MCF 10A (cell line): ENCODE measurements around the gene RPUSD3. TPM values are rescaled to one million over a fixed set of nuclear protein-coding genes. Genes with fewer than 3 reads are reported as not detected.

Experiments
- BruUV-seq: library from RNA; stranded (reverse); fragments of 400-500 nt; replicated peaks from 2 replicates; lab custom pipeline; 2021; lab: Mats Ljungman, UMichigan
- CTCF ChIA-PET: fragments of 300-600 bp; sonication (Branson Sonifier 250); formaldehyde crosslinking; extraction: SDS; loops from one replicate; lab custom pipeline; 2021; ENCODE audit warnings: antibody characterized with exemption, inconsistent platforms; lab: Yijun Ruan, JAX
- POLR2A ChIA-PET: fragments of 300-600, 350-650 bp; sonication (Branson Sonifier 250); formaldehyde crosslinking; extraction: SDS; loops from one replicate; lab custom pipeline; 2020; ENCODE audit warnings: antibody characterized with exemption, inconsistent platforms; lab: Yijun Ruan, JAX
- DNase-seq: peaks from one replicate; pipeline ENCODE4 v3.0.0-alpha.2; 2018; ENCODE audit not compliant: unreplicated experiment
- H3K27ac Mint-ChIP-seq: one replicate; pipeline ENCODE4 v1.8.0; 2022; ENCODE audit warnings: mild to moderate bottlenecking, low read depth, mixed read lengths; ENCODE audit not compliant: unreplicated experiment
- H3K27me3 Mint-ChIP-seq: one replicate; pipeline ENCODE4 v1.8.0; 2022; ENCODE audit warnings: mixed read lengths; ENCODE audit not compliant: insufficient read depth, unreplicated experiment
- H3K36me3 Mint-ChIP-seq: one replicate; pipeline ENCODE4 v1.8.0; 2022; ENCODE audit warnings: mild to moderate bottlenecking, moderate library complexity, mixed read lengths; ENCODE audit not compliant: insufficient read depth, unreplicated experiment
- H3K4me1 Mint-ChIP-seq: one replicate; pipeline ENCODE4 v1.8.0; 2022; ENCODE audit warnings: mixed read lengths; ENCODE audit not compliant: insufficient read depth, unreplicated experiment
- H3K4me3 Mint-ChIP-seq: one replicate; pipeline ENCODE4 v1.8.0; 2022; ENCODE audit warnings: mild to moderate bottlenecking, moderate library complexity, mixed read lengths; ENCODE audit not compliant: unreplicated experiment
- H3K9me3 Mint-ChIP-seq: one replicate; pipeline ENCODE4 v1.8.0; 2022; ENCODE audit warnings: mixed read lengths; ENCODE audit not compliant: unreplicated experiment
- intact Hi-C: fragments of 100-400 bp; cut with micrococcal nuclease; formaldehyde crosslinking; loops from 2 replicates; pipeline ENCODE4 v1.14.1; 2022
- total RNA-seq: library from RNA; stranded (reverse); gene quantifications from 2 replicates; pipeline ENCODE4 v1.2.3, GENCODE V29; 2022
- TF ChIP-seq, protein P1 (sequence below): fragments of 200-600 bp; IDR thresholded peaks from one replicate; pipeline ENCODE4 v1.8.0; 2022; ENCODE audit warnings: antibody characterized with exemption, mild to moderate bottlenecking; ENCODE audit not compliant: unreplicated experiment

The RPUSD3 gene
- total RNA-seq, 1 experiment from 2014 or later: 40.7 TPM

- no peak overlapping the region for H3K27ac Mint-ChIP-seq
- peaks cover 42% of the 10 kb centered on the region for H3K36me3 Mint-ChIP-seq
- no peaks in the 10 kb centered on the region for H3K9me3 Mint-ChIP-seq
- ChIA-PET CTCF (interaction anchor here (0.6 to 1.5 kb wide), 5 partner anchors 8 to 105 kb away, joined by 3 to 5 read pairs (median 3); no protein-coding TSS in a partner anchor), POLR2A (interaction anchor here (0.7 to 4.6 kb wide), 2 partner anchors 10 to 94 kb away, joined by 3 to 29 read pairs; no protein-coding TSS in a partner anchor)
- intact Hi-C loops: loop anchor here (10.0 kb wide), 1 partner anchor 444 kb away; no protein-coding TSS in a partner anchor
- no peak for DNase-seq
- TF ChIP-seq, protein P1, sequence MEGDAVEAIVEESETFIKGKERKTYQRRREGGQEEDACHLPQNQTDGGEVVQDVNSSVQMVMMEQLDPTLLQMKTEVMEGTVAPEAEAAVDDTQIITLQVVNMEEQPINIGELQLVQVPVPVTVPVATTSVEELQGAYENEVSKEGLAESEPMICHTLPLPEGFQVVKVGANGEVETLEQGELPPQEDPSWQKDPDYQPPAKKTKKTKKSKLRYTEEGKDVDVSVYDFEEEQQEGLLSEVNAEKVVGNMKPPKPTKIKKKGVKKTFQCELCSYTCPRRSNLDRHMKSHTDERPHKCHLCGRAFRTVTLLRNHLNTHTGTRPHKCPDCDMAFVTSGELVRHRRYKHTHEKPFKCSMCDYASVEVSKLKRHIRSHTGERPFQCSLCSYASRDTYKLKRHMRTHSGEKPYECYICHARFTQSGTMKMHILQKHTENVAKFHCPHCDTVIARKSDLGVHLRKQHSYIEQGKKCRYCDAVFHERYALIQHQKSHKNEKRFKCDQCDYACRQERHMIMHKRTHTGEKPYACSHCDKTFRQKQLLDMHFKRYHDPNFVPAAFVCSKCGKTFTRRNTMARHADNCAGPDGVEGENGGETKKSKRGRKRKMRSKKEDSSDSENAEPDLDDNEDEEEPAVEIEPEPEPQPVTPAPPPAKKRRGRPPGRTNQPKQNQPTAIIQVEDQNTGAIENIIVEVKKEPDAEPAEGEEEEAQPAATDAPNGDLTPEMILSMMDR: no peak
- no TSS peak for BruUV-seq
- H3K27me3 Mint-ChIP-seq: no peaks in the 10 kb centered on the region
- H3K4me3 Mint-ChIP-seq: no peak overlapping the region
- H3K4me1 Mint-ChIP-seq: peaks cover 8% of the 10 kb centered on the region
These were observed 2.8 kb downstream of the RPUSD3 start for GRCh38 chr3:9841015-9841414.

GRCh38 chr3:9838856-9839255 lies 5.0 kb downstream of the RPUSD3 start:
- DNase-seq: no peak
- Mint-ChIP-seq H3K27ac (no peak overlapping the region), H3K27me3 (no peaks in the 10 kb centered on the region), H3K36me3 (peaks cover 51% of the 10 kb centered on the region), H3K4me3 (no peak overlapping the region), H3K9me3 (no peaks in the 10 kb centered on the region), H3K4me1 (peaks cover 8% of the 10 kb centered on the region)
- BruUV-seq: no TSS peak
- TF ChIP-seq, protein P1: no peak
- CTCF ChIA-PET: interaction anchor here (0.6 to 0.8 kb wide), 4 partner anchors 12 to 143 kb away, joined by 3 read pairs; partner anchors contain the start of gene IL17RE
- intact Hi-C loops: no loop called here
- POLR2A ChIA-PET: no interaction called here

DNA sequence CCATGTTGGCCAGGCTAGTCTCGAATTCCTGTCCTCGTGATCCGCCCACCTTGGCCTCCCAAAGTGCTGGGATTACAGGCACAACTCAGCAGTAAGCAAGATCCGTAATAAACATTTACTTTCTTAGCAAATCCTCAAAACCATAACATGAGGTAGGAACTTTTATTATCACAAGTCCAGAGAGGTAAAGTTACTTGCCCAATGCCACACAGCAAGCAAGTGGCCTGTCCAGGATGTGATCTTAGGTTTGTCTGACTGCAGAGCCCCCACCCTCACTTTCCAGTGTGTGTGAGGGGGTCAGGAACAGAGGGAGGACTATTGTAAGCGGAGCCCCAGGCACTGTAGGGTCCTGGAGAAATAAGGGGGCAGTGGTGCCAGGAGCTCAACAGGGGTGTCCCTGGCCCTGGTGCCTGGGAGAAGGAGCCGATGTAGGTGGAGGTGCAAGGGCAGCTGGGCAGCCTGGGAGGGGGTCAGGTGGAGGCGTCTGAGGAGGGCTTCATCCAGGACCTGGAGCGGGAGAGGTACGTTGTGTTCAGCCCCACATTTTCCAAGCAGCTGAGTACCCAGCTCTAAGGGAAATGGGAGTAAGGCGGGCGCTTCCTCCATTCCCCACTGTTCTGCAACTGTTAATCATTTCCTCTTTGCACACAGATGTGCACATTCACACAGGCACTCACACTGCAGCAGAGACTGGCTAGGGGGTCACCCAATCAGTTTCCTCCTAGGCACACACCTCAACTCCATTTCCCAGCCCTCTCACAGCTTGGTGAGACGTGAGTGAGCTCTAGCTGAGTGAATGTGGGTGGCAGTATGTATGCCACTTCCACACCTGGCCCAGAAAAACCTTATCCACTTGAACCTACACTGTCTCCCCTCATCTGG lies 5.9 kb downstream of the RPUSD3 start:
- no peaks in the 10 kb centered on the region for H3K9me3 Mint-ChIP-seq
- H3K4me3 Mint-ChIP-seq: no peak overlapping the region
- TF ChIP-seq, protein P1: no peak
- ChIA-PET CTCF (no interaction called here), POLR2A (no interaction called here)
- no TSS peak for BruUV-seq
- intact Hi-C loops: no loop called here
- H3K4me1 Mint-ChIP-seq: peaks cover 8% of the 10 kb centered on the region
- H3K27ac Mint-ChIP-seq: no peak overlapping the region
- H3K36me3 Mint-ChIP-seq: peaks cover 49% of the 10 kb centered on the region
- no peak for DNase-seq
- no peaks in the 10 kb centered on the region for H3K27me3 Mint-ChIP-seq
